Parathyroid adenoma (tissue), 2 donors: ENCODE results near the gene CLRN1.
"Not testable (repeated sequence)": the region's sequence is repeated elsewhere in the genome, so short reads cannot be mapped to it uniquely, and the experiment has no call there.

Experiments
- H2AFZ ChIP-seq: fragments of 300-600 bp; sonication (generic); one replicate; pipeline ENCODE4 v1.7.0; 2017; ENCODE audit warnings: antibody characterized with exemption, mild to moderate bottlenecking
- H3K27ac ChIP-seq: fragments of 300-600 bp; sonication (generic); one replicate; pipeline ENCODE4 v1.7.0; 2017
- H3K27me3 ChIP-seq: fragments of 300-600 bp; sonication (generic); one replicate; pipeline ENCODE4 v1.7.0; 2017; ENCODE audit warnings: low read length; ENCODE audit not compliant: control insufficient read depth, insufficient read depth
- H3K36me3 ChIP-seq: fragments of 300-600 bp; sonication (generic); one replicate; pipeline ENCODE4 v1.7.0; 2017; ENCODE audit warnings: low read length; ENCODE audit not compliant: control insufficient read depth, insufficient read depth
- H3K4me1 ChIP-seq: fragments of 300-600 bp; sonication (generic); one replicate; pipeline ENCODE4 v1.7.0; 2017; ENCODE audit warnings: control low read depth
- H3K4me2 ChIP-seq: fragments of 300-600 bp; sonication (generic); one replicate; pipeline ENCODE4 v1.7.0; 2017; ENCODE audit warnings: low read length
- H3K4me3 ChIP-seq: fragments of 300-600 bp; sonication (generic); one replicate; pipeline ENCODE4 v1.7.0; 2017; ENCODE audit warnings: low read depth, low read length
- H3K79me2 ChIP-seq: fragments of 300-600 bp; sonication (generic); one replicate; pipeline ENCODE4 v1.7.0; 2017; ENCODE audit warnings: control low read depth
- H3K9ac ChIP-seq: fragments of 300-600 bp; sonication (generic); one replicate; pipeline ENCODE4 v1.7.0; 2017; ENCODE audit warnings: mild to moderate bottlenecking
- H3K9me3 ChIP-seq: fragments of 300-600 bp; sonication (generic); one replicate; pipeline ENCODE4 v1.7.0; 2017; ENCODE audit warnings: low read length; ENCODE audit not compliant: control insufficient read depth
- TF ChIP-seq, protein P1 (sequence below): fragments of 300-600 bp; sonication (generic); IDR thresholded peaks from one replicate; pipeline ENCODE4 v1.7.0; 2017; ENCODE audit warnings: antibody characterized with exemption, mild to moderate bottlenecking
- donor health status: primary hyperparathyroidism.

Gene CLRN1

DNA sequence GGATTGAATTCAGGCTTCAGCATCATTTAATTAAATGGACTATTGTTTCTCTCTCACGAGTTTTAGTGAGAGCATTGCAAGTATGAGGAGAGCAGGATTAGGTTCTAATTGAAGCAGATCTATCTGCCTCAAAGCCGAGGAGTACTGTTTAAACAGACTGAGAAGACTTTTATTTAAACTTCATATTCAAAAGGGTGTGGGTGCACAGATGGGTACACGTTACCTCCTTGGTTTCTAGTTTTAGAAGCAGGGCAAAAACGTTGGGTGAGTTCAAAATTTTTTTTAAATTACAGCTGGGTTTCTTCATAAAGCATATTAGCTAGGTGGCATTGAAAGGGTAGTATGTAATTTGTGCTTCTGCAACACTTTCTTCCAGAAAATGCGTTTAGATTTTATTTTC is 26.5 kb upstream of the CLRN1 start:
- Histone ChIP-seq H3K4me2 (no peak overlapping the region), H3K9me3 (no peaks in the 10 kb centered on the region), H2AFZ (no peak overlapping the region), H3K79me2 (no peaks in the 10 kb centered on the region), H3K9ac (no peak overlapping the region), H3K4me3 (no peak overlapping the region), H3K4me1 (no peaks in the 10 kb centered on the region), H3K36me3 (no peaks in the 10 kb centered on the region), H3K27ac (no peak overlapping the region), H3K27me3 (no peaks in the 10 kb centered on the region)
- TF ChIP-seq, protein P1, sequence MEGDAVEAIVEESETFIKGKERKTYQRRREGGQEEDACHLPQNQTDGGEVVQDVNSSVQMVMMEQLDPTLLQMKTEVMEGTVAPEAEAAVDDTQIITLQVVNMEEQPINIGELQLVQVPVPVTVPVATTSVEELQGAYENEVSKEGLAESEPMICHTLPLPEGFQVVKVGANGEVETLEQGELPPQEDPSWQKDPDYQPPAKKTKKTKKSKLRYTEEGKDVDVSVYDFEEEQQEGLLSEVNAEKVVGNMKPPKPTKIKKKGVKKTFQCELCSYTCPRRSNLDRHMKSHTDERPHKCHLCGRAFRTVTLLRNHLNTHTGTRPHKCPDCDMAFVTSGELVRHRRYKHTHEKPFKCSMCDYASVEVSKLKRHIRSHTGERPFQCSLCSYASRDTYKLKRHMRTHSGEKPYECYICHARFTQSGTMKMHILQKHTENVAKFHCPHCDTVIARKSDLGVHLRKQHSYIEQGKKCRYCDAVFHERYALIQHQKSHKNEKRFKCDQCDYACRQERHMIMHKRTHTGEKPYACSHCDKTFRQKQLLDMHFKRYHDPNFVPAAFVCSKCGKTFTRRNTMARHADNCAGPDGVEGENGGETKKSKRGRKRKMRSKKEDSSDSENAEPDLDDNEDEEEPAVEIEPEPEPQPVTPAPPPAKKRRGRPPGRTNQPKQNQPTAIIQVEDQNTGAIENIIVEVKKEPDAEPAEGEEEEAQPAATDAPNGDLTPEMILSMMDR, result no peak

DNA sequence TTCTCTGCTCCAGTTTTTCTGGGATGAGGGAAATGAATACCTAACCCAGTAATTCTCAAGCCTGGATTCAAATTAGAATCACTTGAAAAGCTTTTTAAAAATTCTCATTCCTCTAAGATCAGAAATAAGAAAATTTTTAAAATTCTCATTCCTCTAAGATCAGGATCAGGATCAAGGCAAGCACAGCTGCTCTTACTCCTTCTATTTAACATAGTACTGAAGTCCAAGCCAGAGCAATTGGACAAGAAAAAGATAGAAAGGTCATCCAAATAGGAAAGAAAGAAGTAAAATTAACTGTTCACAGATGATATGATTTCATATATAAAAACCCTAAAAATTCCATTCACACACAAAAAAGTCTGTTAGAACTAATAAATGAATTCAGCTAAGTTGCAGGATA is 24.2 kb upstream of the CLRN1 start:
- TF ChIP-seq, protein P1, result no peak

GRCh38 chr3:150995510-150995909 is 23.0 kb upstream of the CLRN1 start:
- H3K9me3 ChIP-seq, result no peaks in the 10 kb centered on the region
- no peak overlapping the region for H3K4me3 ChIP-seq
- no peaks in the 10 kb centered on the region for H3K36me3 ChIP-seq
- no peak overlapping the region for H3K4me2 ChIP-seq
- H3K9ac ChIP-seq, result no peak overlapping the region
- H2AFZ ChIP-seq, result no peak overlapping the region
- H3K27me3 ChIP-seq, result no peaks in the 10 kb centered on the region
- no peaks in the 10 kb centered on the region for H3K4me1 ChIP-seq
- TF ChIP-seq, protein P1, result no peak
- no peaks in the 10 kb centered on the region for H3K79me2 ChIP-seq
- no peak overlapping the region for H3K27ac ChIP-seq

More for the DNA sequence above, 24.2 kb upstream of the CLRN1 start:
- no peaks in the 10 kb centered on the region for H3K4me1 ChIP-seq
- no peaks in the 10 kb centered on the region for H3K27me3 ChIP-seq
- H3K9ac ChIP-seq, result no peak overlapping the region
- H3K9me3 ChIP-seq, result no peaks in the 10 kb centered on the region
- H3K4me3 ChIP-seq, result no peak overlapping the region
- no peaks in the 10 kb centered on the region for H3K36me3 ChIP-seq
- H2AFZ ChIP-seq, result no peak overlapping the region
- no peaks in the 10 kb centered on the region for H3K79me2 ChIP-seq
- no peak overlapping the region for H3K27ac ChIP-seq
- no peak overlapping the region for H3K4me2 ChIP-seq

DNA sequence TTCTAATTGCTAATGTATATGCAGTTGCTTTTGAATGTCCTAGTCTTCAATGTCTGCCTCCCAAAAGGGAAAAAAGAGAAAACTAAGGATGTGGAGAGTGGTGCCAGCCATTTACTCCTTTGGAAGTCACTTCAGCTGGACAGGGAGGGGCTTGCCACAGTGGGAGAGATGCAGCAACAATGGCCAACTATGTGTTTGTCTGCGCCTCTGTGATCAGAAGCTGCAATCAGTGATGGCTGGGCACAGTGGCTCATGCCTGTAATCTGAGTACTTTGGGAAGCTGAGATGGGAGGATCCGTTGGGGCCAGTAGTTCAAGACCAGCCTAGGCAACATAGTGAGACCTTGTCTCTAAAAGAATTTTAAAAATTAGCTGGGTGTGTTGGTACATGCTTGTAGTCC is 16.7 kb upstream of the CLRN1 start:
- H3K27ac ChIP-seq, result no peak overlapping the region
- H3K4me1 ChIP-seq, result no peaks in the 10 kb centered on the region
- no peak overlapping the region for H3K9ac ChIP-seq
- no peaks in the 10 kb centered on the region for H3K36me3 ChIP-seq
- no peaks in the 10 kb centered on the region for H3K27me3 ChIP-seq
- no peak overlapping the region for H2AFZ ChIP-seq
- peaks cover 2% of the 10 kb centered on the region for H3K9me3 ChIP-seq
- TF ChIP-seq, protein P1, result no peak
- no peaks in the 10 kb centered on the region for H3K79me2 ChIP-seq
- H3K4me2 ChIP-seq, result no peak overlapping the region
- H3K4me3 ChIP-seq, result no peak overlapping the region

DNA sequence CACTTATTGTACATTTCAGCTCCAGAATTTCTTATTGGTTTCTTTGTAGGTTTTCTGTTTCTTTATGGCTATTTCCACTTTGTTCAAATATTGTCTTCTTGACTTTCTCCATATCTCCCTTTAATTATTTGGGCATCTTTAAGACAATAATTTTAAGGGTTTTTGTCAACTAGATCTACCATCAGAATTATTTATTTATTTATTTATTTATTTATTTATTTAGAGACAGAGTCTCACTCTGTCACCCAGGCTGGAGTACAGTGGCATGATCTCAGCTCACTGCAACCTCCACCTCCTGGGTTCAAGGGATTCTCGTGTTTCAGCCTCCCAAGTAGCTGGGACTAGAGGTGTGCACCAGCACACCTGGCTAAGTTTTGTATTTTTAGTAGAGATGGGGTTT is 15.9 kb upstream of the CLRN1 start:
- not testable (repeated sequence) for H3K4me1 ChIP-seq, H3K9me3 ChIP-seq, H3K4me3 ChIP-seq, H3K27me3 ChIP-seq, H3K79me2 ChIP-seq, H3K9ac ChIP-seq, H2AFZ ChIP-seq, H3K36me3 ChIP-seq, H3K27ac ChIP-seq, H3K4me2 ChIP-seq
